ENCODE measurements around the gene ZNF646. TPM values are rescaled to one million over a fixed set of nuclear protein-coding genes. Genes with fewer than 3 reads are reported as not detected.

The ZNF646 gene
- total RNA-seq, 1 experiment from 2014 or later = 26.8 TPM

DNA sequence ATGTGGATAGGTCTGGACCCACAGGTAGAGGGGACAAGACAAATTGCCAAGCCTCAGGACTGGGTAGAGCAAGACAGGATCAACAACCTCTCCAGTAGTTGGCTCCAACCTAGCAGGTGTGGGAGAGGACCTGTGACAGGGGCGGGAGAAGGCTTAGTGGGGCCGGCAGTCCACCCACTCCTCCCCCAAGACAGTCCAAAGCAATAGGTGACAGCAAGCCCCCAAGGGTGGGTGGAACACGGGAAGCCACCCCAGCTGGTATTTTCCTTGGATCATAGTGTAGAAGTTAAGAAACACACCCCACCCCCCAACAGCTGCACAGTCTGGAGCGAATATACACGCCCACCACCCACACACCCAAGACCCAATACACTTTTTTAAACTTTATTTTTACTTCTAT is 45.0 kb upstream of the ZNF646 start:
- ATAC-seq (no peak), DNase-seq (ENCODE audit: low read depth, low spot score) (no peak)
- H3K27ac ChIP-seq (ENCODE audit: low read length) = no peak overlapping the region
- CTCF ChIA-PET = no interaction called here
- TF ChIP-seq, protein P1, sequence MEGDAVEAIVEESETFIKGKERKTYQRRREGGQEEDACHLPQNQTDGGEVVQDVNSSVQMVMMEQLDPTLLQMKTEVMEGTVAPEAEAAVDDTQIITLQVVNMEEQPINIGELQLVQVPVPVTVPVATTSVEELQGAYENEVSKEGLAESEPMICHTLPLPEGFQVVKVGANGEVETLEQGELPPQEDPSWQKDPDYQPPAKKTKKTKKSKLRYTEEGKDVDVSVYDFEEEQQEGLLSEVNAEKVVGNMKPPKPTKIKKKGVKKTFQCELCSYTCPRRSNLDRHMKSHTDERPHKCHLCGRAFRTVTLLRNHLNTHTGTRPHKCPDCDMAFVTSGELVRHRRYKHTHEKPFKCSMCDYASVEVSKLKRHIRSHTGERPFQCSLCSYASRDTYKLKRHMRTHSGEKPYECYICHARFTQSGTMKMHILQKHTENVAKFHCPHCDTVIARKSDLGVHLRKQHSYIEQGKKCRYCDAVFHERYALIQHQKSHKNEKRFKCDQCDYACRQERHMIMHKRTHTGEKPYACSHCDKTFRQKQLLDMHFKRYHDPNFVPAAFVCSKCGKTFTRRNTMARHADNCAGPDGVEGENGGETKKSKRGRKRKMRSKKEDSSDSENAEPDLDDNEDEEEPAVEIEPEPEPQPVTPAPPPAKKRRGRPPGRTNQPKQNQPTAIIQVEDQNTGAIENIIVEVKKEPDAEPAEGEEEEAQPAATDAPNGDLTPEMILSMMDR (IDR thresholded peaks at IDR 0.05) = no peak
- TF ChIP-seq SIN3A (IDR thresholded peaks at IDR 0.05; ENCODE audit: borderline replicate concordance, insufficient read depth, low read depth, low read length) = no peak
- TF ChIP-seq POLR2AphosphoS5 (IDR thresholded peaks at IDR 0.05; ENCODE audit: low read depth, low read length) = no peak
- TF ChIP-seq, protein P2, sequence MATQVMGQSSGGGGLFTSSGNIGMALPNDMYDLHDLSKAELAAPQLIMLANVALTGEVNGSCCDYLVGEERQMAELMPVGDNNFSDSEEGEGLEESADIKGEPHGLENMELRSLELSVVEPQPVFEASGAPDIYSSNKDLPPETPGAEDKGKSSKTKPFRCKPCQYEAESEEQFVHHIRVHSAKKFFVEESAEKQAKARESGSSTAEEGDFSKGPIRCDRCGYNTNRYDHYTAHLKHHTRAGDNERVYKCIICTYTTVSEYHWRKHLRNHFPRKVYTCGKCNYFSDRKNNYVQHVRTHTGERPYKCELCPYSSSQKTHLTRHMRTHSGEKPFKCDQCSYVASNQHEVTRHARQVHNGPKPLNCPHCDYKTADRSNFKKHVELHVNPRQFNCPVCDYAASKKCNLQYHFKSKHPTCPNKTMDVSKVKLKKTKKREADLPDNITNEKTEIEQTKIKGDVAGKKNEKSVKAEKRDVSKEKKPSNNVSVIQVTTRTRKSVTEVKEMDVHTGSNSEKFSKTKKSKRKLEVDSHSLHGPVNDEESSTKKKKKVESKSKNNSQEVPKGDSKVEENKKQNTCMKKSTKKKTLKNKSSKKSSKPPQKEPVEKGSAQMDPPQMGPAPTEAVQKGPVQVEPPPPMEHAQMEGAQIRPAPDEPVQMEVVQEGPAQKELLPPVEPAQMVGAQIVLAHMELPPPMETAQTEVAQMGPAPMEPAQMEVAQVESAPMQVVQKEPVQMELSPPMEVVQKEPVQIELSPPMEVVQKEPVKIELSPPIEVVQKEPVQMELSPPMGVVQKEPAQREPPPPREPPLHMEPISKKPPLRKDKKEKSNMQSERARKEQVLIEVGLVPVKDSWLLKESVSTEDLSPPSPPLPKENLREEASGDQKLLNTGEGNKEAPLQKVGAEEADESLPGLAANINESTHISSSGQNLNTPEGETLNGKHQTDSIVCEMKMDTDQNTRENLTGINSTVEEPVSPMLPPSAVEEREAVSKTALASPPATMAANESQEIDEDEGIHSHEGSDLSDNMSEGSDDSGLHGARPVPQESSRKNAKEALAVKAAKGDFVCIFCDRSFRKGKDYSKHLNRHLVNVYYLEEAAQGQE (IDR thresholded peaks at IDR 0.05; ENCODE audit: insufficient read depth in 1 of 2, low read depth in 2 of 2, low read length in 1 of 2) = no peak
- no peak for TF ChIP-seq TCF7L2 (IDR thresholded peaks at IDR 0.05; ENCODE audit: low read depth, low read length)
- intact Hi-C loops (cut with micrococcal nuclease; ENCODE audit: unreplicated experiment) (no loop called here), in situ Hi-C loops (cut with HindIII; ENCODE audit: low pct_unique_long_range_greater_than_20kb, low sequenced_read_pairs) (no loop called here)
- H3K27me3 ChIP-seq (ENCODE audit: control insufficient read depth, insufficient read depth, low read length) = no peaks in the 10 kb centered on the region
- POLR2A ChIA-PET = no interaction called here
- no peaks in the 10 kb centered on the region for H3K9me3 ChIP-seq (ENCODE audit: control insufficient read depth, insufficient read depth, low read depth, low read length)
- peaks cover 4% of the 10 kb centered on the region; the same call in 1 of the 2 replicates for H3K4me1 ChIP-seq (ENCODE audit: control insufficient read depth, insufficient read depth, low read length)
- BruUV-seq (replicated peaks) = no TSS peak
- no peaks in the 10 kb centered on the region for H3K36me3 ChIP-seq (ENCODE audit: control insufficient read depth, insufficient read depth, low read length)
- no peak overlapping the region for H3K4me3 ChIP-seq (ENCODE audit: low read depth in 2 of 2, low read length in 2 of 2)

DNA sequence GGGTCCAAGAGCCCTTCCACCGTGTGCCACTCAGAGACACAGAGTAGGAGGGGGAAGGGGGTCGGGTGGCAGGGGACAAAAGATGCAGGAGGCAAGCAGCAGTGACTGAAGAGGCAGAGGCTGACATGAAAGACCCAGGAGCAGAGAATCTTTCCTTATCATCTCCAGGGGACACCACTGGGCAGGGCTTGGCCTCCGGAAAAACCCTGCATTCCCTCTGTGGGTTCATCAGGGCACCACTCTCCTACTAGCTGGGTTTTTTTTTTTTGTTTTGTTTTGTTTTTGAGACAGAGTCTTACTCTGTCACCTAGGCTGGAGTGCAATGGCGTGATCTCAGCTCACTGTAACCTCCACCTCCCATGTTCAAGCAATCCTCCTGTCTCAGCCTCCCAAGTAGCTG is 42.9 kb upstream of the ZNF646 start:
- Histone ChIP-seq H3K4me1 (ENCODE audit: control insufficient read depth, insufficient read depth, low read length) (peaks cover 7% of the 10 kb centered on the region; the same call in 1 of the 2 replicates), H3K27ac (ENCODE audit: low read length) (no peak overlapping the region), H3K27me3 (ENCODE audit: control insufficient read depth, insufficient read depth, low read length) (no peaks in the 10 kb centered on the region), H3K4me3 (ENCODE audit: low read depth in 2 of 2, low read length in 2 of 2) (no peak overlapping the region), H3K9me3 (ENCODE audit: control insufficient read depth, insufficient read depth, low read depth, low read length) (no peaks in the 10 kb centered on the region), H3K36me3 (ENCODE audit: control insufficient read depth, insufficient read depth, low read length) (no peaks in the 10 kb centered on the region)
- no peak for DNase-seq (ENCODE audit: low read depth, low spot score)
- ATAC-seq = no peak
- in situ Hi-C loops (cut with HindIII; ENCODE audit: low pct_unique_long_range_greater_than_20kb, low sequenced_read_pairs) (no loop called here), intact Hi-C loops (cut with micrococcal nuclease; ENCODE audit: unreplicated experiment) (loop anchor here (10.0 kb wide), 1 partner anchor 64 kb away; the partner anchor contains the start of gene VKORC1)
- BruUV-seq (replicated peaks) = no TSS peak
- TF ChIP-seq POLR2AphosphoS5 (IDR thresholded peaks at IDR 0.05; ENCODE audit: low read depth, low read length) (no peak), TCF7L2 (IDR thresholded peaks at IDR 0.05; ENCODE audit: low read depth, low read length) (no peak), SIN3A (IDR thresholded peaks at IDR 0.05; ENCODE audit: borderline replicate concordance, insufficient read depth, low read depth, low read length) (no peak)
- TF ChIP-seq, protein P1 (IDR thresholded peaks at IDR 0.05) = no peak
- TF ChIP-seq, protein P2 (IDR thresholded peaks at IDR 0.05; ENCODE audit: insufficient read depth in 1 of 2, low read depth in 2 of 2, low read length in 1 of 2) = no peak
- ChIA-PET POLR2A (interaction anchor here (0.6 kb wide), 1 partner anchor 34 kb away, joined by 3 read pairs; no protein-coding TSS in a partner anchor), CTCF (no interaction called here)

All from Panc1 (cell line).